Natural killer cell treated with Interleukin-12 subunit alpha and Interleukin-12 subunit beta and Interleukin-15 and Interleukin-18, amount 100 ng/mL, for 72 hours (primary cell): ENCODE measurements around the gene PGM2L1. TPM values are rescaled to one million over a fixed set of nuclear protein-coding genes. Genes with fewer than 3 reads are reported as not detected.

ENCODE experiments used
- ATAC-seq, 2 donors: fragments of 150-1000 bp; cut with Tn5 transposase in 1 of 2; sonication (Bioruptor Pico), chemical (Tn5 transposase) in 1 of 2; 2 replicates each; pipeline ENCODE4 v1.10.0; 2021
- DNase-seq: peaks from one replicate; pipeline ENCODE4 v3.0.0; 2022; ENCODE audit warnings: low spot score
- H3K27ac Mint-ChIP-seq, 2 donors: 1 replicate in 1 of 2; 2 replicates in 1 of 2; pipeline ENCODE4 v1.8.0; 2022; ENCODE audit warnings: mixed read lengths in 2 of 2, mild to moderate bottlenecking in 1 of 2, moderate library complexity in 1 of 2
- H3K27me3 Mint-ChIP-seq, 2 donors: 1 replicate in 1 of 2; 2 replicates in 1 of 2; pipeline ENCODE4 v1.8.0; 2022; ENCODE audit warnings: mixed read lengths in 2 of 2
- H3K36me3 Mint-ChIP-seq: one replicate; pipeline ENCODE4 v1.8.0; 2022; ENCODE audit warnings: mixed read lengths
- H3K4me1 Mint-ChIP-seq, 2 donors: 1 replicate in 1 of 2; 2 replicates in 1 of 2; pipeline ENCODE4 v1.8.0; 2022; ENCODE audit warnings: low read depth in 2 of 2, mixed read lengths in 2 of 2, mild to moderate bottlenecking in 1 of 2
- H3K4me3 Mint-ChIP-seq: one replicate; pipeline ENCODE4 v1.8.0; 2022; ENCODE audit warnings: mixed read lengths
- H3K9me3 Mint-ChIP-seq: 2 replicates; pipeline ENCODE4 v1.8.0; 2022; ENCODE audit warnings: mixed read lengths
- total RNA-seq, 2 donors: library from RNA; stranded (reverse); gene quantifications; one replicate each; pipeline ENCODE4 v1.2.3, GENCODE V29; 2022

Gene PGM2L1
- total RNA-seq, 2 donors from 2014 or later: 1.4 to 2.4 TPM

GRCh38 chr11:74319139-74319816 is 79.0 kb downstream of the PGM2L1 start:
- H3K4me3 Mint-ChIP-seq: no peak overlapping the region
- peaks cover 20% of the 10 kb centered on the region for H3K36me3 Mint-ChIP-seq
- DNase-seq: no peak
- ATAC-seq: no peak
- H3K9me3 Mint-ChIP-seq: peaks cover 3% of the 10 kb centered on the region
- H3K4me1 Mint-ChIP-seq: no peaks in the 10 kb centered on the region
- H3K27ac Mint-ChIP-seq: no peak overlapping the region
- peaks cover 22 to 51% of the 10 kb centered on the region in 2 donors for H3K27me3 Mint-ChIP-seq

GRCh38 chr11:74318241-74318932 is 79.8 kb downstream of the PGM2L1 start:
- DNase-seq (no peak), ATAC-seq (no peak)
- Mint-ChIP-seq H3K9me3 (peaks cover 3% of the 10 kb centered on the region), H3K36me3 (peaks cover 20% of the 10 kb centered on the region), H3K27ac (no peak overlapping the region), H3K27me3 (peaks cover 24 to 47% of the 10 kb centered on the region in 2 donors), H3K4me1 (no peaks in the 10 kb centered on the region), H3K4me3 (no peak overlapping the region)

DNA sequence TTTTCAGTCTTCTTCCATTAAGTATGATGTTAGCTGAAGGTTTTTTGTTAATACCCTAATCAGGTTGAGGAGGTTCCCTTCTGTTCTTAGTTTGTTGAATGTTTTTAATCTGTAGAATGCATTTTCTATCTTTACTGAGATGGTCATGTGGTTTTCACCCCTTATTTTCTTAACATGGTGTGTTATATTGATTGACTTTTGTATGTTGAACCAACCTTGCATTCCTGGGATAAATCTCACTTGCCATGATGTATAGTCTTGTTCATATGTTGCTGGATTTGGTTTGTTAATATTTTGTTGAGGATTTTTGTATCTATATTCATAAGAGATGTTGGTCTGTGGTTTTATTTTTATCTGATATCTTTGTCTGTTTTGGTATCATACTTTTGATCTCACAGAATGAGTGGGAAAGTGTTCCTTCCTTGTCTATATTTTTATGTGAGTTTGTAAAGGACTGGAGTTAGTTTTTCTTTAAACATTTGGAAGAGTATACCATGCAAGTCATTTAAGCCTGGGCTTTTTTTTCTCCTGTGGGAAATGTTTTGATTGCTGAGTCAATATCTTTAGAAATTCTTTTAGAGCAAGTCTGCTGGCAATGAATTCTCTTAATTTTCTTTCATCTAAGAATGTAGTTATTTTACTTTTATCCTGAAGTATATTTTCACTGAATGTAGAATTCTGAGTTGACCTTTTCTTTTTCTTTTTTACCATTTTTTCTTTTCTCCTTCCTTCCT is 81.3 kb downstream of the PGM2L1 start:
- Mint-ChIP-seq H3K27me3 (peaks cover 27 to 47% of the 10 kb centered on the region in 2 donors), H3K4me3 (no peak overlapping the region), H3K9me3 (peaks cover 3% of the 10 kb centered on the region), H3K4me1 (peaks cover under 1 to 6% of the 10 kb centered on the region in 2 donors), H3K36me3 (peaks cover 20% of the 10 kb centered on the region), H3K27ac (no peak overlapping the region)
- ATAC-seq: no peak
- DNase-seq: no peak

GRCh38 chr11:74312326-74312725 is 85.9 kb downstream of the PGM2L1 start:
- Mint-ChIP-seq H3K27ac (no peak overlapping the region), H3K9me3 (no peaks in the 10 kb centered on the region), H3K27me3 (peaks cover 37 to 61% of the 10 kb centered on the region in 2 donors), H3K4me3 (no peak overlapping the region), H3K36me3 (peaks cover 11% of the 10 kb centered on the region), H3K4me1 (peaks cover 9 to 16% of the 10 kb centered on the region in 2 donors)
- ATAC-seq (no peak), DNase-seq (no peak)

- Mint-ChIP-seq H3K9me3 (no peaks in the 10 kb centered on the region), H3K4me1 (peaks cover 9 to 16% of the 10 kb centered on the region in 2 donors), H3K36me3 (peaks cover 2% of the 10 kb centered on the region), H3K4me3 (peak within 1 kb of the TSS; percentile 51), H3K27ac (no peak within 1 kb of the TSS), H3K27me3 (peaks cover 34 to 57% of the 10 kb centered on the region in 2 donors)
- ATAC-seq (peak; percentile 91 to 94), DNase-seq (peak; percentile 62)
These were observed 86.8 kb downstream of the PGM2L1 start, which contains the start of gene P4HA3 for GRCh38 chr11:74311352-74311926. P4HA3 (minus strand) TSS chr11:74311640; CDS start chr11:74311611, 29 bp downstream.

GRCh38 chr11:74310857-74311256 is 87.4 kb downstream of the PGM2L1 start:
- Mint-ChIP-seq H3K36me3 (no peaks in the 10 kb centered on the region), H3K4me3 (peak overlapping the region; percentile 9), H3K27ac (no peak overlapping the region), H3K9me3 (no peaks in the 10 kb centered on the region), H3K27me3 (peaks cover 37 to 62% of the 10 kb centered on the region in 2 donors), H3K4me1 (peaks cover 9 to 16% of the 10 kb centered on the region in 2 donors)
- peak in 1 of 2 donors; percentile 2 for ATAC-seq
- DNase-seq: no peak

DNA sequence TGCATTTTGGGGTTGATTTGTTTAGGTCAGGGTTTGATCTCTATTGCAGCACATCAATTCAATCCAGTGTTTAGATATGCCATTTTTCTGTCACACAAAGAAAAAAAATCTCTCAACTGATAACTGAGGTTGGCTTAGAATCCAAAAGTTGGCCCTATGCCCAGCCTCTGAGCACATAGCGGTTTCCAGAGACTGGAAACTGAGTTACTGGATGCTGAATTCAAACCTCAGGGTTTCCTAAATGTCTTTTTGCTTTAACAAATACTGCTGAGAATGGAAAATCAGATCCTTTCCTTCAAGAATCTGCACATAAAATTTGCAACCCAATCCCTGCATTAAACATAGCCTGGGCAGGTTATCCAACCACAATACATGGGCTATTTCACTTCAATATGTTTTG is 90.8 kb downstream of the PGM2L1 start:
- Mint-ChIP-seq H3K9me3 (no peaks in the 10 kb centered on the region), H3K36me3 (no peaks in the 10 kb centered on the region), H3K27ac (no peak overlapping the region), H3K4me3 (no peak overlapping the region), H3K4me1 (peaks cover 9 to 13% of the 10 kb centered on the region in 2 donors), H3K27me3 (peaks cover 41 to 53% of the 10 kb centered on the region in 2 donors)
- DNase-seq: no peak
- ATAC-seq: no peak

DNA sequence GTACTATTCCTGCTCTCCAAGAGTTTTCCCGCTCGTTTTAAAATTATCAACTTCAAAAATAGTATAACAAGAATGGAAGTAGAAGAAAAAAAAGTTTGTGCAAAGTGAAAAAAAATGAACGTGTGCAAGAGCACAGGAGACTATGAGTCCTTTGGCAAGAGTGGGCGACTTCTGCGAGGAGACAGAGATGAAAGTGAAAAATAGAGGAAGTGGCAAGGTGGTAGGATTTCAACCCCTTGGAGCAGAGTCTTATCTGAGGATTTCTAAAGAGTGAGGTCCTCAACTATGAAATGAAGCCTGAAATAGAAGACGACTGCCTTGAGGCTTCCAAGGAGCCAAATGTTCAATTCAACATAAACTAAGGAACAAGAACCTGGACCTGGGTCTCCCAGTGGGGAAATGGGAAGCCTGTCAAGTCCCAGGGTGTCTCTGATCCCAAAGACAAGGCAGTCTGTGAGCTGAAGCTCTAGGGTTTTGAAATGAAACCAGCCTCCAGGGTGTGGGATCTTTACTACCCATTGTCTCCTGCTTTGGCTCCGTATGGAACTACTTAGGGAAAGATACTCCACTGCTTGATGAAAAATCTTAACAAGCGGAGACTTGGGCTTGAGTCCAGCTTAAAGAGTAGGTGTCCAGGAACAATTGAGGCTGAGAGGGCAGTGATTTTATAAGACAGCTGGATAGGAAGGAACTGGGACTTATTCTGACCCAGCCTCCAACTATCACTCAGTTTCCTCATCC is 91.6 kb downstream of the PGM2L1 start:
- Mint-ChIP-seq H3K9me3 (no peaks in the 10 kb centered on the region), H3K36me3 (no peaks in the 10 kb centered on the region), H3K27ac (no peak overlapping the region), H3K4me1 (peaks cover 5 to 7% of the 10 kb centered on the region in 2 donors), H3K4me3 (no peak overlapping the region), H3K27me3 (peaks cover 35 to 44% of the 10 kb centered on the region in 2 donors)
- ATAC-seq: no peak
- DNase-seq: no peak

DNA sequence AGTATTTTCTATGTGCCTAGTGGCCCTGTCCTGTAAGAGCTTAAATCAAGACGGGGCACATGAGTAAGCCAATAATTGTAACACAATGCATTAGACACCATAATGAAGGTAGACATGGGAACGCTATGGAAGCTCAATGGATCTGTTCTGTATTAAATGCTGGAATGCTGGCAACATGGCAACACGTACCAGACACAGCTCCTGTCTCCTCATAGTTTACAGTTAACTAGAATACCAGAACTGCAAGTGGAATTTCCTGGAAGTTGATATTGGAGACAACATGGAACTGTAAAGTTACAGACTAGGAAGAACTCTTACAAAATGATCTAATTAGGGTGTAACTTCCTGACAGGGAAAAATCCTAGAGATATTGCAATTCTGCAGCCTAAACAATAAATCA is 99.2 kb downstream of the PGM2L1 start:
- Mint-ChIP-seq H3K27ac (no peak overlapping the region), H3K36me3 (peaks cover 3% of the 10 kb centered on the region), H3K27me3 (peaks cover 21 to 30% of the 10 kb centered on the region in 2 donors), H3K4me1 (peaks cover 0 to 2% of the 10 kb centered on the region in 2 donors), H3K4me3 (no peak overlapping the region), H3K9me3 (no peaks in the 10 kb centered on the region)
- ATAC-seq (no peak), DNase-seq (no peak)

DNA sequence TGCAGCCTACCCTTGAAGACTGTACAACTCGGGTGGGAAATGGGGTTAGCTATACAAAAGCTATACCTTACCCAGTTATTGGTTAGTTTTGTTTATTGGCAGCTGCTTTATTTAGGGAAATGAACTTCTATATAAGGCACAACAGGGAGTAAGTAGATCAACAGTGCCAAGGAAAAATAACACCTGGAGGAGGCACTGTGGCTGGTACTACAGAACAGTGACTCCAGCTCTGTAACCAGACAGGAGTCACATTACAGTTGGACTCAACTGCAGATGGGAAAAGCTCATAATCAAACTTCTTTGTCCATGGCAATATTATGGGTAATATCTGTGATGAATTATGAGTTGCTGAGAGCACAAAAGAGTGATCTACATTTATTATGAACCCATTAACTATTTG is 100.7 kb downstream of the PGM2L1 start:
- Mint-ChIP-seq H3K4me3 (no peak overlapping the region), H3K36me3 (peaks cover 4% of the 10 kb centered on the region), H3K27ac (no peak overlapping the region), H3K9me3 (no peaks in the 10 kb centered on the region), H3K27me3 (peaks cover 26 to 43% of the 10 kb centered on the region in 2 donors), H3K4me1 (peaks cover 0 to 2% of the 10 kb centered on the region in 2 donors)
- DNase-seq: no peak
- no peak for ATAC-seq

DNA sequence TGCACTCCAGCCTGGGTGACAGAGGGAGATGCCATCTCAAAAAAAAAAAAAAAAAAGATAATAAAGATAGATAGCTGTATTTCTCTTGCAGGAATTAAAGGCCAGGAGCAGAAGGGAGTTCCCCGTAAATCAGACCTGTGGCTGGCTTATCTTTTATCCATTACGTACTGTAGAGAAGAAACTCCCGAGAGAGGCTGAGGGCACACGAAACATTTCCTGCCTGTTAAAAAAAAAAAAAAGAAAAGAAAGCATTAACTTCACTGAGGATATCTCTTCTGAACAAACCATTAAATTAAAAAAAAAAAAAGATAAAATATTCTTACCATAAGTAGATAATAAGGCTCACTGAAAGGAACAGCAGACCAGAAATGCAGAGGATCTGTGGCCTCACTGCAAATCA is 109.3 kb downstream of the PGM2L1 start:
- Mint-ChIP-seq H3K4me3 (no peak overlapping the region), H3K9me3 (no peaks in the 10 kb centered on the region), H3K4me1 (no peaks in the 10 kb centered on the region), H3K27me3 (peaks cover 10 to 34% of the 10 kb centered on the region in 2 donors), H3K36me3 (no peaks in the 10 kb centered on the region), H3K27ac (no peak overlapping the region)
- DNase-seq (no peak), ATAC-seq (no peak)

DNA sequence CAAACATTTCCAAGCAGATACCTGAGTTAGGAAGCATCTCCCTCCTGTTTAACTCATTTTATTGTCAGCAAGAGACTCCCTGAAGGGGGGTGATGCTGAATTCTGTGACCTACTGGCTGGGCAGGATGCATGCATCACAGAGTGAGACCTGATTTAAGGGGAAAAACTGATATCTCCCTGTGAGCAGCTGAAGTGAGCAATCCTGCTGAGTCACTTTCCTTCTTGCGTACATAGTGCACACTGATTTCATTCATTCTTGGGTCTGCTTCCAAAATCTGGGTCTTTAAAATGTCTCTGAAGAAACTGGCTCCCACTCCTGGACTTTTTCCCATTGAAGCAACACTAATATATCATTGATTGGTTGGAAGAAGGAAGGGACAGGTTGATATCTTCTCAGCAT is 110.1 kb downstream of the PGM2L1 start:
- no peaks in the 10 kb centered on the region for H3K4me1 Mint-ChIP-seq
- no peak overlapping the region for H3K4me3 Mint-ChIP-seq
- no peak overlapping the region for H3K27ac Mint-ChIP-seq
- H3K9me3 Mint-ChIP-seq: no peaks in the 10 kb centered on the region
- ATAC-seq (no peak), DNase-seq (no peak)
- no peaks in the 10 kb centered on the region for H3K36me3 Mint-ChIP-seq
- peaks cover 8 to 28% of the 10 kb centered on the region in 2 donors for H3K27me3 Mint-ChIP-seq

DNA sequence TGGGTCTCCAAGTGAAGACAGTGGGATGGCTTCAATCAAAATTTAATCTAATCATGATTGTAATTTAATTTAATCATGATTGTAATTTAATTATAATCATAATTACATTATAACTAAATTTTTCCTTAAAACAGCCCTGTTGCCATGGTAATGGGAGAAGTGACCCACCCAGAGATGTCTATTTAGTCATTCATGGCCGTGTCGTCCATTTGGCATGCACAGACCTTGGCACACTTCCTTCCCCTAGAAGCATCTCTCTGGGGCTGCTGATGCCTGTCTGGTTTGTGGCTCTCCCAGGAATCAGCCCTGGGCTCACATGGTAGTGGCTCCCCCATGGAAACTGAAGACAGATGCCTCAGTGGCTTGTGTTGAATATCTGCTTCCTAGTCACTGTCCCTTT is 113.8 kb downstream of the PGM2L1 start:
- ATAC-seq (no peak), DNase-seq (no peak)
- no peaks in the 10 kb centered on the region for H3K36me3 Mint-ChIP-seq
- H3K4me3 Mint-ChIP-seq: no peak overlapping the region
- no peaks in the 10 kb centered on the region for H3K4me1 Mint-ChIP-seq
- peaks cover 7 to 10% of the 10 kb centered on the region in 2 donors for H3K27me3 Mint-ChIP-seq
- no peak overlapping the region for H3K27ac Mint-ChIP-seq
- no peaks in the 10 kb centered on the region for H3K9me3 Mint-ChIP-seq
